Esophagus squamous epithelium (tissue), 4 donors: Measurements from ENCODE around the gene CCDC50.

Source experiments
- POLR2A ChIP-seq, 4 donors: fragments of 450-650 bp; IDR thresholded peaks; one replicate each; pipeline ENCODE4 v1.6.1; 2017; ENCODE audit warnings: antibody characterized with exemption in 4 of 4, mild to moderate bottlenecking in 4 of 4, moderate library complexity in 3 of 4
- TF ChIP-seq, protein P1 (sequence below), 6 experiments: fragments of 450-650 bp in 4 of 6; fragments of 200-600 bp in 2 of 6; sonication (generic) in 2 of 6; IDR thresholded peaks; one replicate each; pipeline ENCODE4 v1.5.1; 2016 to 2019; ENCODE audit warnings: antibody characterized with exemption in 6 of 6, mild to moderate bottlenecking in 4 of 6, moderate library complexity in 4 of 6

DNA sequence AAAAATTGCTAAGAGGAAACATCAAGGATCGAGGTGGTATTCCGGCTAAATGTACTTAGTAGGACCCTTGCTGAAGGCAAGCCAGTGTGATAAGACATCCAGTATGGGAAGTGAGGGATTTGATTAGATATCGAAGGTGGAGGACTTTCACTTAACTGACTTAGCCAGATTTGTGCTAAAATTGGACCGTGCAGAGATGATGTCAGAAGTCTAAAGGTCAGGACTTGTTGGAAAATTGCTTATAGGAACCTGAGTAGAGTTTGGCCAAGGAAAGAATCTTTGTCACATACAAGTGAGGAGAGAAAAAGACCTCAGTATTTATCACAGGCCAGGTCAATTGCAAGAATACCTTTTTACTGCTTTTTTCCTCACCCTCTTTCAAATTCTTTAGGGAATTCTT lies 100.9 kb downstream of the CCDC50 start:
- TF ChIP-seq, protein P1, sequence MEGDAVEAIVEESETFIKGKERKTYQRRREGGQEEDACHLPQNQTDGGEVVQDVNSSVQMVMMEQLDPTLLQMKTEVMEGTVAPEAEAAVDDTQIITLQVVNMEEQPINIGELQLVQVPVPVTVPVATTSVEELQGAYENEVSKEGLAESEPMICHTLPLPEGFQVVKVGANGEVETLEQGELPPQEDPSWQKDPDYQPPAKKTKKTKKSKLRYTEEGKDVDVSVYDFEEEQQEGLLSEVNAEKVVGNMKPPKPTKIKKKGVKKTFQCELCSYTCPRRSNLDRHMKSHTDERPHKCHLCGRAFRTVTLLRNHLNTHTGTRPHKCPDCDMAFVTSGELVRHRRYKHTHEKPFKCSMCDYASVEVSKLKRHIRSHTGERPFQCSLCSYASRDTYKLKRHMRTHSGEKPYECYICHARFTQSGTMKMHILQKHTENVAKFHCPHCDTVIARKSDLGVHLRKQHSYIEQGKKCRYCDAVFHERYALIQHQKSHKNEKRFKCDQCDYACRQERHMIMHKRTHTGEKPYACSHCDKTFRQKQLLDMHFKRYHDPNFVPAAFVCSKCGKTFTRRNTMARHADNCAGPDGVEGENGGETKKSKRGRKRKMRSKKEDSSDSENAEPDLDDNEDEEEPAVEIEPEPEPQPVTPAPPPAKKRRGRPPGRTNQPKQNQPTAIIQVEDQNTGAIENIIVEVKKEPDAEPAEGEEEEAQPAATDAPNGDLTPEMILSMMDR (IDR thresholded peaks at IDR 0.05) = no peak
- TF ChIP-seq POLR2A (IDR thresholded peaks at IDR 0.05) = no peak
